IMR-90 (cell line): ENCODE data around the gene PERM1. TPM values are rescaled to one million over a fixed set of nuclear protein-coding genes. Genes with fewer than 3 reads are reported as not detected.

Experiments
- ATAC-seq: fragments of 200-7000 bp; cut with Tn5 transposase; 2 replicates; pipeline ENCODE4 v1.9.1; 2020; ENCODE audit warnings: low read depth, mild to moderate bottlenecking, moderate library complexity
- BruUV-seq: library from RNA; stranded (reverse); fragments of 400-500 nt; replicated peaks from 2 replicates; lab custom pipeline; 2021; lab: Mats Ljungman, UMichigan
- CTCF ChIA-PET: fragments of 300-600 bp; formaldehyde crosslinking; extraction: SDS; loops from one replicate; lab custom pipeline; 2021; ENCODE audit warnings: antibody characterized with exemption; lab: Yijun Ruan, JAX
- POLR2A ChIA-PET: fragments of 300-600 bp; sonication (Branson Sonifier 250); formaldehyde crosslinking; loops from one replicate; lab custom pipeline; 2022; ENCODE audit warnings: antibody characterized with exemption; ENCODE audit not compliant: unreplicated experiment; lab: Charles Lee
- DNase-seq: peaks from one replicate; pipeline ENCODE4 v3.0.0; 2013
- H2AFZ ChIP-seq: replicated peaks from 2 replicates; pipeline ENCODE3; 2013; ENCODE audit warnings: low read length, mild to moderate bottlenecking; ENCODE audit not compliant: poor library complexity
- H2AK5ac ChIP-seq: 2 replicates; pipeline ENCODE4 v1.6.1; 2013; ENCODE audit warnings: low read depth, low read length, inconsistent platforms
- H2AK9ac ChIP-seq: replicated peaks from 2 replicates; pipeline ENCODE3; 2013; ENCODE audit warnings: mild to moderate bottlenecking, low read depth, low read length, moderate library complexity; ENCODE audit not compliant: poor library complexity
- H2BK120ac ChIP-seq: 2 replicates; pipeline ENCODE4 v1.6.1; 2013; ENCODE audit warnings: low read depth, low read length, inconsistent platforms
- H2BK15ac ChIP-seq: 3 replicates; pipeline ENCODE4 v1.6.1; 2013; ENCODE audit warnings: low read depth, low read length, inconsistent platforms
- H2BK20ac ChIP-seq: 2 replicates; pipeline ENCODE4 v1.6.1; 2013; ENCODE audit warnings: low read depth, mild to moderate bottlenecking, inconsistent platforms, low read length, moderate library complexity
- H2BK5ac ChIP-seq: 2 replicates; pipeline ENCODE4 v1.6.1; 2013; ENCODE audit warnings: mild to moderate bottlenecking, low read depth, low read length, inconsistent platforms; ENCODE audit not compliant: poor library complexity, severe bottlenecking
- H3K14ac ChIP-seq: replicated peaks from 2 replicates; pipeline ENCODE4 v1.6.1; 2013; ENCODE audit warnings: low read depth, low read length, inconsistent platforms
- H3K18ac ChIP-seq: 2 replicates; pipeline ENCODE4 v1.6.1; 2013; ENCODE audit warnings: low read depth, low read length, control low read depth
- H3K23ac ChIP-seq: 2 replicates; pipeline ENCODE4 v1.6.1; 2013; ENCODE audit warnings: low read depth, low read length, inconsistent platforms
- H3K27ac ChIP-seq: 2 replicates; pipeline ENCODE4 v1.5.1; 2013; ENCODE audit warnings: mild to moderate bottlenecking, control low read depth, low read length; ENCODE audit not compliant: insufficient read depth
- H3K27me3 ChIP-seq: 2 replicates; pipeline ENCODE4 v1.6.1; 2013; ENCODE audit warnings: low read length; ENCODE audit not compliant: control insufficient read depth, insufficient read depth
- H3K36me3 ChIP-seq: 2 replicates; pipeline ENCODE4 v1.6.1; 2013; ENCODE audit warnings: low read length, mixed read lengths; ENCODE audit not compliant: control insufficient read depth, insufficient read depth
- H3K4ac ChIP-seq: 2 replicates; pipeline ENCODE4 v1.6.1; 2013; ENCODE audit warnings: low read depth, low read length, inconsistent platforms
- H3K4me1 ChIP-seq: 2 replicates; pipeline ENCODE4 v1.6.1; 2013; ENCODE audit warnings: low read length, mixed read lengths; ENCODE audit not compliant: control insufficient read depth, insufficient read depth
- H3K4me2 ChIP-seq: 2 replicates; pipeline ENCODE4 v1.6.1; 2013; ENCODE audit warnings: low read depth, mild to moderate bottlenecking, control low read depth, low read length, moderate library complexity
- H3K4me3 ChIP-seq: 2 replicates; pipeline ENCODE4 v1.5.1; 2013; ENCODE audit warnings: low read depth, mild to moderate bottlenecking, control low read depth, low read length, moderate library complexity; ENCODE audit not compliant: insufficient read depth
- H3K56ac ChIP-seq: 2 replicates; pipeline ENCODE4 v1.6.1; 2013; ENCODE audit warnings: low read length, inconsistent platforms; ENCODE audit not compliant: insufficient read depth; ENCODE audit errors: extremely low read depth
- H3K79me1 ChIP-seq, 2 experiments: 2 replicates each; pipeline ENCODE4 v1.6.1; 2013; ENCODE audit warnings: low read length in 2 of 2, inconsistent platforms in 1 of 2, low read depth in 1 of 2
- H3K9ac ChIP-seq: 2 replicates; pipeline ENCODE4 v1.6.1; 2013; ENCODE audit warnings: low read depth, low read length, control low read depth
- H3K9me1 ChIP-seq: 2 replicates; pipeline ENCODE4 v1.6.1; 2013; ENCODE audit warnings: low read length, inconsistent platforms; ENCODE audit not compliant: insufficient read depth
- H3K9me3 ChIP-seq: 2 replicates; pipeline ENCODE4 v1.6.1; 2013; ENCODE audit warnings: low read length; ENCODE audit not compliant: control insufficient read depth, insufficient read depth
- H4K20me1 ChIP-seq: 2 replicates; pipeline ENCODE4 v1.6.1; 2013; ENCODE audit warnings: low read length, inconsistent platforms; ENCODE audit not compliant: insufficient read depth
- H4K5ac ChIP-seq: 2 replicates; pipeline ENCODE4 v1.6.1; 2013; ENCODE audit warnings: mild to moderate bottlenecking, low read depth, low read length, control low read depth
- H4K8ac ChIP-seq, 2 experiments: 2 replicates each; pipeline ENCODE4 v1.6.1; 2013; ENCODE audit warnings: low read depth in 2 of 2, low read length in 2 of 2, control low read depth in 1 of 2, inconsistent platforms in 1 of 2
- H4K91ac ChIP-seq: 2 replicates; pipeline ENCODE4 v1.6.1; 2013; ENCODE audit warnings: low read depth, low read length, inconsistent platforms; ENCODE audit not compliant: insufficient read depth
- BHLHE40 ChIP-seq: fragments of 150-350 bp; IDR thresholded peaks from 2 replicates; pipeline ENCODE4 v1.6.1; 2016; ENCODE audit warnings: mild to moderate bottlenecking, low read depth, low read length
- CEBPB ChIP-seq: IDR thresholded peaks from 2 replicates; pipeline ENCODE4 v1.6.1; 2012; ENCODE audit warnings: low read depth, low read length, improper control_type of control experiment
- CHD1 ChIP-seq: IDR thresholded peaks from 2 replicates; pipeline ENCODE4 v1.6.1; 2012; ENCODE audit warnings: low read depth, low read length, improper control_type of control experiment
- FOS ChIP-seq: fragments of 150-350 bp; IDR thresholded peaks from 2 replicates; pipeline ENCODE4 v1.6.1; 2016; ENCODE audit warnings: low read depth, low read length
- MAFK ChIP-seq: IDR thresholded peaks from 2 replicates; pipeline ENCODE4 v1.6.1; 2012; ENCODE audit warnings: low read depth, low read length, improper control_type of control experiment
- MAZ ChIP-seq: IDR thresholded peaks from 2 replicates; pipeline ENCODE4 v1.6.1; 2012; ENCODE audit warnings: low read depth, mild to moderate bottlenecking, low read length, improper control_type of control experiment, moderate library complexity, borderline replicate concordance
- MXI1 ChIP-seq: IDR thresholded peaks from 2 replicates; pipeline ENCODE4 v1.6.1; 2012; ENCODE audit warnings: low read depth, mild to moderate bottlenecking, low read length, moderate library complexity, borderline replicate concordance
- NFE2L2 ChIP-seq: fragments of 150-350 bp; IDR thresholded peaks from 2 replicates; pipeline ENCODE4 v1.6.1; 2016; ENCODE audit warnings: low read depth, mild to moderate bottlenecking, low read length
- POLR2A ChIP-seq: IDR thresholded peaks from 2 replicates; pipeline ENCODE4 v1.6.1; 2012; ENCODE audit warnings: mild to moderate bottlenecking, low read depth, low read length
- RAD21 ChIP-seq: IDR thresholded peaks from 2 replicates; pipeline ENCODE4 v1.6.1; 2012; ENCODE audit warnings: low read length, improper control_type of control experiment
- RCOR1 ChIP-seq: IDR thresholded peaks from 2 replicates; pipeline ENCODE4 v1.6.1; 2012; ENCODE audit warnings: mild to moderate bottlenecking, low read length, improper control_type of control experiment; ENCODE audit not compliant: insufficient replicate concordance
- RFX5 ChIP-seq: IDR thresholded peaks from 2 replicates; pipeline ENCODE4 v1.8.0; 2012; ENCODE audit warnings: low read depth, mild to moderate bottlenecking, low read length, moderate library complexity
- SMC3 ChIP-seq: fragments of 150-350 bp; IDR thresholded peaks from 2 replicates; pipeline ENCODE4 v1.6.1; 2016; ENCODE audit warnings: low read depth, mild to moderate bottlenecking, antibody characterized with exemption, low read length, moderate library complexity
- WGBS, 2 experiments: methylation state at CpG; one replicate each; pipeline versions ENCODE4 v1.1.5 to v1.1.7; 2013; ENCODE audit warnings: missing lambda C conversion rate in 2 of 2; ENCODE audit not compliant: insufficient read length in 1 of 2; ENCODE audit errors: extremely low coverage in 2 of 2; 5-methylcytosine and 5-hydroxymethylcytosine counted together
- dilution Hi-C: fragments of 300-500 bp; cut with HindIII; formaldehyde crosslinking; loops from one replicate; pipeline ENCODE4 v1.14.3; 2018; ENCODE audit warnings: low sequenced_read_pairs; ENCODE audit not compliant: unreplicated experiment
- in situ Hi-C: fragments of 300-500 bp; cut with MboI; formaldehyde crosslinking; loops from 3 replicates; pipeline ENCODE4 v1.14.3; 2019; ENCODE audit warnings: low sequenced_read_pairs, inconsistent platforms, mixed read lengths
- intact Hi-C: fragments of 100-400 bp; cut with micrococcal nuclease; formaldehyde crosslinking; loops from 2 replicates; pipeline ENCODE4 v1.10.0; 2022
- polyA plus RNA-seq, 3 experiments: library from polyadenylated mRNA; depleted of rRNA; stranded (reverse); fragments of >200 nt; gene quantifications; 2 replicates each; pipeline ENCODE4 v1.2.3, GENCODE V29; 2012; ENCODE audit warnings: low replicate concordance in 1 of 3
- total RNA-seq: library from RNA; depleted of rRNA; stranded (reverse); fragments of >200 nt; gene quantifications from 2 replicates; pipeline ENCODE4 v1.2.3, GENCODE V29; 2012
- TF ChIP-seq, protein P1 (sequence below): fragments of 150-350 bp; IDR thresholded peaks from 2 replicates; pipeline ENCODE4 v1.6.1; 2016; ENCODE audit warnings: low read depth, mild to moderate bottlenecking, low read length, moderate library complexity, borderline replicate concordance
- TF ChIP-seq, protein P2 (sequence below): fragments of 150-350 bp; IDR thresholded peaks from 2 replicates; pipeline ENCODE4 v1.6.1; 2017; ENCODE audit warnings: mild to moderate bottlenecking, antibody characterized with exemption, low read length, low read depth

The PERM1 gene
- total and polyA plus RNA-seq, 2 of the 4 experiments (the other 2 are of a cell fraction) = not detected

DNA sequence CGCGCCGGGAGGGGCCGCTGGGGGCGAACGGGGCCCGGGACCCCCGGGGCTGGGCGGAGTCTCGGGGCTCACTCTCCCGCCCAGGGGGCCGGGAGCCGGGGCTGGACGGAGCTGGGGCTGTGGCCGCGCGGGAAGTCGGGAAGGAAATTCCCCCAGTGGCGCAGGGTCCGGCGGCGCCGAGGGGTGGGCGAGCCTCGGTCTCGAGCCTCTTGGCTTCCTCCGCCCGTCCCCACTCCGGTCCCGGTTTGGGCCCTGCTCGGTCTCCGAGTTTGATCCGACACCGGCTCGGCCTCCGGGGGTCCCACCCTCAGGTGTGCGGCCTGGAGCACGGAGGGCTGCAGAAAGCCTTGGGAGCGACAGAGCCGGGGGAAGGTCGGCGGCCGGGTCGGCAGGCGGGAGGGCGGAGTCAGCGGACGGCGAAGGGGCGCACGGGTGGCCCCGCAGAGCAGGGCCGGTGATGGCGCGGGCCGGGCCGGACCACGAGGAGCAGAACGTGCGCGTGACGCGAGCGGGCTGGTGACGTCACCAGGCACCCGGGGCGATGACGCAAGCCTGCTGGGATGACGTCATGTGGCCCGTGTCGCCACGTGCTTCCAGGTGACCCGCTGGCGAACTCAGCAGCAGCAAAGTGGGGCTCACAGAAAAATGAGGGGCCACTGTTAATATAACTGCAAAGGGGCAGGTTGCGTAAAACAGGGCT, 18.6 kb upstream of the PERM1 start:
- Histone ChIP-seq H2AK5ac (peak overlapping the region; percentile 8), H2BK20ac (no peak overlapping the region), H3K9me3 (no peaks in the 10 kb centered on the region), H2BK5ac (peak overlapping the region; percentile 42), H3K36me3 (no peaks in the 10 kb centered on the region), H3K9ac (peak overlapping the region; percentile 59), H2AK9ac (peak overlapping the region; percentile 94), H4K8ac (peak overlapping the region; percentile 51 to 85), H3K4me3 (peak overlapping the region; percentile 59), H3K79me1 (peaks cover 9 to 35% of the 10 kb centered on the region in 2 experiments; a peak in 3 of 4 replicates), H3K18ac (peak overlapping the region; percentile 7; the same call in 1 of the 2 replicates), H2AFZ (peak overlapping the region; percentile 89), H2BK120ac (peak overlapping the region; percentile 48; the same call in 1 of the 2 replicates), H4K91ac (peak overlapping the region; percentile 69), H3K4ac (peak overlapping the region; percentile 88), H3K27ac (peak overlapping the region; percentile 84), H3K9me1 (no peaks in the 10 kb centered on the region), H3K23ac (peak overlapping the region; percentile 29; the same call in 1 of the 2 replicates), H3K27me3 (no peaks in the 10 kb centered on the region), H3K4me1 (peaks cover 10% of the 10 kb centered on the region), H3K4me2 (peak overlapping the region; percentile 68), H4K5ac (peak overlapping the region; percentile 21), H4K20me1 (peaks cover 9% of the 10 kb centered on the region), H2BK15ac (no peak overlapping the region; the same call in 2 of the 3 replicates), H3K56ac (no peak overlapping the region; the same call in 1 of the 2 replicates), H3K14ac (peak overlapping the region; percentile 18)
- intact Hi-C loops = loop anchor here (5.0 kb wide), 1 partner anchor 57 kb away; no protein-coding TSS in a partner anchor
- ChIA-PET POLR2A (no interaction called here), CTCF (interaction anchor here (1.0 kb wide), 1 partner anchor 13 kb away, joined by 3 read pairs; the partner anchor contains the start of gene ISG15)
- in situ Hi-C loops = no loop called here
- dilution Hi-C loops = no loop called here
- DNase-seq (peak; percentile 89), ATAC-seq (peak; percentile 70)
- 1% methylated on average over 58 of the region's 75 CpGs; no CpG with 5 or more reads in 1 of the 2 experiments for WGBS, 2 experiments
- no TSS peak for BruUV-seq
- TF ChIP-seq RCOR1 = peak; percentile 21
- peak; percentile 100 for TF ChIP-seq BHLHE40
- TF ChIP-seq RFX5 = no peak
- no peak for TF ChIP-seq MAFK
- peak; percentile 96 for TF ChIP-seq FOS
- no peak; the same call in 1 of the 2 replicates for TF ChIP-seq NFE2L2
- TF ChIP-seq RAD21 = no peak
- TF ChIP-seq MAZ = no peak; the same call in 1 of the 2 replicates
- TF ChIP-seq SMC3 = no peak
- peak; percentile 98 for TF ChIP-seq CEBPB
- peak; percentile 2; the same call in 1 of the 2 replicates for TF ChIP-seq POLR2A
- peak; percentile 78; the same call in 1 of the 2 replicates for TF ChIP-seq MXI1
- TF ChIP-seq, protein P1, sequence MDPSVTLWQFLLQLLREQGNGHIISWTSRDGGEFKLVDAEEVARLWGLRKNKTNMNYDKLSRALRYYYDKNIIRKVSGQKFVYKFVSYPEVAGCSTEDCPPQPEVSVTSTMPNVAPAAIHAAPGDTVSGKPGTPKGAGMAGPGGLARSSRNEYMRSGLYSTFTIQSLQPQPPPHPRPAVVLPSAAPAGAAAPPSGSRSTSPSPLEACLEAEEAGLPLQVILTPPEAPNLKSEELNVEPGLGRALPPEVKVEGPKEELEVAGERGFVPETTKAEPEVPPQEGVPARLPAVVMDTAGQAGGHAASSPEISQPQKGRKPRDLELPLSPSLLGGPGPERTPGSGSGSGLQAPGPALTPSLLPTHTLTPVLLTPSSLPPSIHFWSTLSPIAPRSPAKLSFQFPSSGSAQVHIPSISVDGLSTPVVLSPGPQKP = no peak
- peak; percentile 36; the same call in 1 of the 2 replicates for TF ChIP-seq CHD1
- TF ChIP-seq, protein P2, sequence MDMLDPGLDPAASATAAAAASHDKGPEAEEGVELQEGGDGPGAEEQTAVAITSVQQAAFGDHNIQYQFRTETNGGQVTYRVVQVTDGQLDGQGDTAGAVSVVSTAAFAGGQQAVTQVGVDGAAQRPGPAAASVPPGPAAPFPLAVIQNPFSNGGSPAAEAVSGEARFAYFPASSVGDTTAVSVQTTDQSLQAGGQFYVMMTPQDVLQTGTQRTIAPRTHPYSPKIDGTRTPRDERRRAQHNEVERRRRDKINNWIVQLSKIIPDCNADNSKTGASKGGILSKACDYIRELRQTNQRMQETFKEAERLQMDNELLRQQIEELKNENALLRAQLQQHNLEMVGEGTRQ = peak; percentile 86
